ENCODE data around the gene SURF4.

GRCh38 chr9:133321411-133321935 is 54.4 kb downstream of the SURF4 start:
- TF ChIP-seq EZH2 (IDR thresholded peaks at IDR 0.05): no peak
- no peak for TF ChIP-seq POLR2AphosphoS5 (IDR thresholded peaks at IDR 0.05; ENCODE audit: borderline replicate concordance, low read depth, low read length)
